Keratinocyte (primary cell): Measurements from ENCODE around the gene EIF3J. TPM values are rescaled to one million over a fixed set of nuclear protein-coding genes. Genes with fewer than 3 reads are reported as not detected.

Experiments used
- DNase-seq: peaks from one replicate; pipeline ENCODE4 v3.0.0-alpha.2; 2011; ENCODE audit warnings: low read depth, missing footprints, low spot score
- FAIRE-seq: peaks from 2 replicates; lab custom pipeline; 2011; peaks lifted over from hg19 to GRCh38; lab: Jason Lieb, UNC
- H2AFZ ChIP-seq: 2 replicates; pipeline ENCODE4 v1.6.0; 2012; ENCODE audit warnings: low read length, control low read depth, inconsistent platforms; ENCODE audit not compliant: control insufficient read depth
- H3K27ac ChIP-seq: 2 replicates; pipeline ENCODE4 v1.5.1; 2011; ENCODE audit warnings: low read length; ENCODE audit not compliant: control insufficient read depth, insufficient read depth
- H3K27me3 ChIP-seq: 3 replicates; pipeline ENCODE4 v1.6.0; 2011; ENCODE audit warnings: low read length; ENCODE audit not compliant: control insufficient read depth, insufficient read depth; ENCODE audit errors: extremely low read depth
- H3K36me3 ChIP-seq, 2 experiments: 2 replicates in 1 of 2; 3 replicates in 1 of 2; pipeline ENCODE4 v1.5.1; 2011; ENCODE audit warnings: low read length in 2 of 2, mild to moderate bottlenecking in 1 of 2; ENCODE audit not compliant: control insufficient read depth in 2 of 2, insufficient read depth in 2 of 2; ENCODE audit errors: extremely low read depth in 1 of 2
- H3K4me1 ChIP-seq: 3 replicates; pipeline ENCODE4 v1.5.1; 2011; ENCODE audit warnings: low read length; ENCODE audit not compliant: control insufficient read depth, insufficient read depth; ENCODE audit errors: extremely low read depth
- H3K4me2 ChIP-seq: 3 replicates; pipeline ENCODE4 v1.6.0; 2011; ENCODE audit warnings: low read depth, low read length; ENCODE audit not compliant: control insufficient read depth, insufficient read depth; ENCODE audit errors: extremely low read depth
- H3K4me3 ChIP-seq, 3 experiments: fragments of 200-600 bp in 1 of 3; sonication (generic) in 1 of 3; 2 replicates in 2 of 3; 3 replicates in 1 of 3; pipeline ENCODE4 v1.5.1; 2011 to 2016; ENCODE audit warnings: low read length in 3 of 3, mild to moderate bottlenecking in 3 of 3, control low read depth in 2 of 3, inconsistent platforms in 1 of 3, low read depth in 1 of 3, mixed read lengths in 1 of 3, mixed run types in 1 of 3, moderate library complexity in 1 of 3; ENCODE audit not compliant: control insufficient read depth in 2 of 3, insufficient read depth in 2 of 3; ENCODE audit errors: extremely low read depth in 1 of 3
- H3K79me2 ChIP-seq: 2 replicates; pipeline ENCODE4 v1.6.0; 2012; ENCODE audit warnings: low read length; ENCODE audit not compliant: control insufficient read depth, insufficient read depth
- H3K9ac ChIP-seq: 3 replicates; pipeline ENCODE4 v1.6.0; 2011; ENCODE audit warnings: low read length; ENCODE audit not compliant: control insufficient read depth, insufficient read depth; ENCODE audit errors: extremely low read depth
- H3K9me1 ChIP-seq: 3 replicates; pipeline ENCODE4 v1.6.0; 2011; ENCODE audit warnings: low read length; ENCODE audit not compliant: control insufficient read depth, insufficient read depth; ENCODE audit errors: extremely low read depth
- H3K9me3 ChIP-seq: 2 replicates; pipeline ENCODE4 v1.5.1; 2012; ENCODE audit warnings: low read depth, low read length; ENCODE audit not compliant: control insufficient read depth
- H4K20me1 ChIP-seq: 3 replicates; pipeline ENCODE4 v1.6.0; 2011; ENCODE audit warnings: low read length; ENCODE audit not compliant: control insufficient read depth, insufficient read depth; ENCODE audit errors: extremely low read depth
- EZH2 ChIP-seq: IDR thresholded peaks from one replicate; pipeline ENCODE4 v1.6.1; 2012; ENCODE audit warnings: inconsistent platforms, mild to moderate bottlenecking, low read length, moderate library complexity
- dilution Hi-C: fragments of 300-500 bp; cut with MboI; formaldehyde crosslinking; loops from one replicate; pipeline ENCODE4 v1.7.0; 2020; ENCODE audit warnings: low sequenced_read_pairs; ENCODE audit not compliant: extremely low pct_ligation_motif_present
- polyA plus RNA-seq, 5 experiments: library from polyadenylated mRNA; depleted of rRNA in 3 of 5; stranded (reverse) in 3 of 5; stranded (forward) in 1 of 5; unstranded in 1 of 5; fragments of >200 nt; gene quantifications; 1 replicate in 1 of 5; 2 replicates in 3 of 5; 3 replicates in 1 of 5; pipeline versions ENCODE4 v1.2.1 to v1.2.3, GENCODE V29; 2011 to 2012; ENCODE audit warnings: missing spikeins in 2 of 5, low read depth in 1 of 5, low replicate concordance in 1 of 5
- TF ChIP-seq, protein P1 (sequence below), 3 experiments: IDR thresholded peaks in 1 of 3; conservative IDR thresholded peaks in 1 of 3; optimal IDR thresholded peaks in 1 of 3; 2 replicates in 2 of 3; 3 replicates in 1 of 3; pipeline versions ENCODE3 to v1.5.1; 2011; ENCODE audit warnings: low read length in 3 of 3, mild to moderate bottlenecking in 3 of 3, moderate library complexity in 2 of 3, control low read depth in 1 of 3, inconsistent platforms in 1 of 3; ENCODE audit not compliant: insufficient read depth in 2 of 3; ENCODE audit errors: extremely low read depth in 1 of 3

Gene EIF3J
- polyA plus RNA-seq, 1 donor (not counting 4 experiments of a cell fraction or from before 2014, with no cell fraction given) = 99.4 TPM

DNA sequence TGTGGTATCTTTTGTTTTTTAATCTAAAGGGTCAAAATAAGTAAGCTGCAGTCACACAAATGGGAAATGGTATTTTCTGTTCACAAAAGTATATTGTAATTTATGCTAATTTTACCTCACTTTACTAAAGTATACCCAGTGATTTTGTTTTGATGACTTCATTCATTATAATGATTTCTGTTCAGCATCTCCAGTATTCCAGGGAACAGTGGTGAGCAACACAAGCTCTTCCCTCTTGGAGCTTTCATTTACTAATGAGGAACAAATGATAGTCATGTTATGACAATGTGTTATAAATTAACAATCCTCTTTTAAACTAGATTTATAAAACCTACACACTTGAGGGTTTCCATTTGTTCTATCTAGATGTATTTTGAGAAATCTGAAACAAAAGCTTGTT lies 20.5 kb upstream of the EIF3J start:
- no peaks in the 10 kb centered on the region for H4K20me1 ChIP-seq
- H3K36me3 ChIP-seq = no peaks in the 10 kb centered on the region
- no peaks in the 10 kb centered on the region for H3K4me1 ChIP-seq
- H3K27ac ChIP-seq = no peak overlapping the region
- H3K27me3 ChIP-seq = no peaks in the 10 kb centered on the region
- dilution Hi-C loops = no loop called here
- no peaks in the 10 kb centered on the region for H3K79me2 ChIP-seq
- no peak for DNase-seq
- no peak overlapping the region for H3K4me3 ChIP-seq
- no peaks in the 10 kb centered on the region for H3K9me3 ChIP-seq
- TF ChIP-seq, protein P1, sequence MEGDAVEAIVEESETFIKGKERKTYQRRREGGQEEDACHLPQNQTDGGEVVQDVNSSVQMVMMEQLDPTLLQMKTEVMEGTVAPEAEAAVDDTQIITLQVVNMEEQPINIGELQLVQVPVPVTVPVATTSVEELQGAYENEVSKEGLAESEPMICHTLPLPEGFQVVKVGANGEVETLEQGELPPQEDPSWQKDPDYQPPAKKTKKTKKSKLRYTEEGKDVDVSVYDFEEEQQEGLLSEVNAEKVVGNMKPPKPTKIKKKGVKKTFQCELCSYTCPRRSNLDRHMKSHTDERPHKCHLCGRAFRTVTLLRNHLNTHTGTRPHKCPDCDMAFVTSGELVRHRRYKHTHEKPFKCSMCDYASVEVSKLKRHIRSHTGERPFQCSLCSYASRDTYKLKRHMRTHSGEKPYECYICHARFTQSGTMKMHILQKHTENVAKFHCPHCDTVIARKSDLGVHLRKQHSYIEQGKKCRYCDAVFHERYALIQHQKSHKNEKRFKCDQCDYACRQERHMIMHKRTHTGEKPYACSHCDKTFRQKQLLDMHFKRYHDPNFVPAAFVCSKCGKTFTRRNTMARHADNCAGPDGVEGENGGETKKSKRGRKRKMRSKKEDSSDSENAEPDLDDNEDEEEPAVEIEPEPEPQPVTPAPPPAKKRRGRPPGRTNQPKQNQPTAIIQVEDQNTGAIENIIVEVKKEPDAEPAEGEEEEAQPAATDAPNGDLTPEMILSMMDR (optimal IDR thresholded peaks at IDR 0.05 in 1 of 3, IDR thresholded peaks at IDR 0.05 in 1 of 3, conservative IDR thresholded peaks at IDR 0.05 in 1 of 3; ENCODE audit: extremely low read depth in 1 of 3, insufficient read depth in 2 of 3, low read length in 3 of 3) = no peak
- TF ChIP-seq EZH2 = no peak
- H3K4me2 ChIP-seq = no peak overlapping the region
- no peaks in the 10 kb centered on the region for H3K9me1 ChIP-seq
- H2AFZ ChIP-seq = no peak overlapping the region
- FAIRE-seq = no peak
- no peak overlapping the region for H3K9ac ChIP-seq

DNA sequence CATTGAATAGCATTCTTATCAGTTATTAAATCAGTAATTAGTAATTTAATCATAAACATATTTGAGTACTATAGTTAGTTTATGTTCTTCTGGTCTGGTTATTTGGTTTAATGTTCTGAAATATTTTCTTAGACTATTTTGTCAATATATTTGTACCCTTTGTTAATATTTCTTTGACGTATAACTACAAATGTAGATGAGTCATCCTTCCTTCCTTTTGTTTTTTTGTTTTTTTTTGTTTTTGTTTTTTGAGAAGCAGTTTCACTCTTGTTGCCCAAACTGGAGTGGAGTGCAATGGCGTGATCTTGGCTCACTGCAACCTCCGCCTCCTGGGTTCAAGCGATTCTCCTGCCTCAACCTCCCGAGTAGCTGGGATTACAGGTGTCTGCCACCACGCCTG lies 17.4 kb upstream of the EIF3J start:
- Histone ChIP-seq H4K20me1 (no peaks in the 10 kb centered on the region), H3K27me3 (no peaks in the 10 kb centered on the region), H3K9ac (no peak overlapping the region), H3K4me3 (no peak overlapping the region), H3K27ac (no peak overlapping the region), H3K79me2 (no peaks in the 10 kb centered on the region), H3K9me3 (no peaks in the 10 kb centered on the region), H3K4me1 (no peaks in the 10 kb centered on the region), H3K4me2 (no peak overlapping the region), H3K36me3 (peaks cover 0 to 3% of the 10 kb centered on the region in 2 experiments), H3K9me1 (no peaks in the 10 kb centered on the region), H2AFZ (no peak overlapping the region)
- FAIRE-seq = no peak
- DNase-seq = no peak
- no peak for TF ChIP-seq EZH2
- TF ChIP-seq, protein P1 (optimal IDR thresholded peaks at IDR 0.05 in 1 of 3, IDR thresholded peaks at IDR 0.05 in 1 of 3, conservative IDR thresholded peaks at IDR 0.05 in 1 of 3; ENCODE audit: extremely low read depth in 1 of 3, insufficient read depth in 2 of 3, low read length in 3 of 3) = no peak
- dilution Hi-C loops = no loop called here
